ENCODE data around the gene POLR3F.
"Not testable (repeated sequence)": the region's sequence is repeated elsewhere in the genome, so short reads cannot be mapped to it uniquely, and the experiment has no call there.

The POLR3F gene

GRCh38 chr20:18513208-18513607 lies 46.0 kb downstream of the POLR3F start:
- Histone ChIP-seq H4K20me1 (ENCODE audit: insufficient read depth) (no peaks in the 10 kb centered on the region), H3K36me3 (ENCODE audit: insufficient read depth) (no peaks in the 10 kb centered on the region), H3K27me3 (ENCODE audit: insufficient read depth, low read depth) (no peaks in the 10 kb centered on the region), H3K27ac (no peak overlapping the region), H3K9ac (no peak overlapping the region), H2AFZ (ENCODE audit: low read depth) (no peak overlapping the region), H3K4me1 (ENCODE audit: low read depth, poor library complexity, severe bottlenecking) (peaks cover 6% of the 10 kb centered on the region), H3K4me3 (IDR thresholded peaks at IDR 0.05; ENCODE audit: insufficient read depth, low read depth, low read length) (no peak overlapping the region), H3K4me2 (no peak overlapping the region), H3K79me2 (ENCODE audit: insufficient read depth, low read depth) (peaks cover 6% of the 10 kb centered on the region; the same call in 1 of the 2 replicates)
- TF ChIP-seq CTCF (conservative IDR thresholded peaks at IDR 0.05; ENCODE audit: low read depth, low read length), result no peak

GRCh38 chr20:18514127-18514526 lies 46.9 kb downstream of the POLR3F start:
- Histone ChIP-seq H3K4me3 (IDR thresholded peaks at IDR 0.05; ENCODE audit: insufficient read depth, low read depth, low read length) (no peak overlapping the region), H3K27me3 (ENCODE audit: insufficient read depth, low read depth) (no peaks in the 10 kb centered on the region), H3K36me3 (ENCODE audit: insufficient read depth) (no peaks in the 10 kb centered on the region), H3K27ac (no peak overlapping the region), H3K79me2 (ENCODE audit: insufficient read depth, low read depth) (peaks cover 2% of the 10 kb centered on the region; the same call in 1 of the 2 replicates), H4K20me1 (ENCODE audit: insufficient read depth) (no peaks in the 10 kb centered on the region), H2AFZ (ENCODE audit: low read depth) (no peak overlapping the region), H3K9ac (no peak overlapping the region), H3K4me2 (no peak overlapping the region), H3K4me1 (ENCODE audit: low read depth, poor library complexity, severe bottlenecking) (peaks cover 6% of the 10 kb centered on the region)
- no peak for TF ChIP-seq CTCF (conservative IDR thresholded peaks at IDR 0.05; ENCODE audit: low read depth, low read length)

- Histone ChIP-seq H3K27me3 (ENCODE audit: insufficient read depth, low read depth) (no peaks in the 10 kb centered on the region), H4K20me1 (ENCODE audit: insufficient read depth) (no peaks in the 10 kb centered on the region), H3K4me1 (ENCODE audit: low read depth, poor library complexity, severe bottlenecking) (peaks cover 6% of the 10 kb centered on the region), H3K27ac (no peak overlapping the region), H2AFZ (ENCODE audit: low read depth) (no peak overlapping the region), H3K9ac (no peak overlapping the region), H3K36me3 (ENCODE audit: insufficient read depth) (no peaks in the 10 kb centered on the region), H3K4me2 (no peak overlapping the region), H3K79me2 (ENCODE audit: insufficient read depth, low read depth) (no peaks in the 10 kb centered on the region), H3K4me3 (IDR thresholded peaks at IDR 0.05; ENCODE audit: insufficient read depth, low read depth, low read length) (no peak overlapping the region)
- no peak for TF ChIP-seq CTCF (conservative IDR thresholded peaks at IDR 0.05; ENCODE audit: low read depth, low read length)
These were observed 48.8 kb downstream of the POLR3F start for GRCh38 chr20:18515973-18516372.

- not testable (repeated sequence) for H3K27me3 ChIP-seq (ENCODE audit: insufficient read depth, low read depth); H3K79me2 ChIP-seq (ENCODE audit: insufficient read depth, low read depth); H3K9ac ChIP-seq; H3K27ac ChIP-seq; H4K20me1 ChIP-seq (ENCODE audit: insufficient read depth); H3K4me2 ChIP-seq; H3K4me3 ChIP-seq (IDR thresholded peaks at IDR 0.05; ENCODE audit: insufficient read depth, low read depth, low read length); H3K36me3 ChIP-seq (ENCODE audit: insufficient read depth); H2AFZ ChIP-seq (ENCODE audit: low read depth); H3K4me1 ChIP-seq (ENCODE audit: low read depth, poor library complexity, severe bottlenecking)
These were observed 54.9 kb downstream of the POLR3F start for GRCh38 chr20:18522066-18522465.

GRCh38 chr20:18523066-18523465 lies 55.9 kb downstream of the POLR3F start:
- Histone ChIP-seq H3K27ac (no peak overlapping the region), H3K79me2 (ENCODE audit: insufficient read depth, low read depth) (no peaks in the 10 kb centered on the region), H3K9ac (no peak overlapping the region), H3K4me3 (IDR thresholded peaks at IDR 0.05; ENCODE audit: insufficient read depth, low read depth, low read length) (no peak overlapping the region), H3K36me3 (ENCODE audit: insufficient read depth) (no peaks in the 10 kb centered on the region), H3K4me1 (ENCODE audit: low read depth, poor library complexity, severe bottlenecking) (no peaks in the 10 kb centered on the region), H3K27me3 (ENCODE audit: insufficient read depth, low read depth) (no peaks in the 10 kb centered on the region), H2AFZ (ENCODE audit: low read depth) (no peak overlapping the region), H4K20me1 (ENCODE audit: insufficient read depth) (no peaks in the 10 kb centered on the region), H3K4me2 (no peak overlapping the region)
- TF ChIP-seq CTCF (conservative IDR thresholded peaks at IDR 0.05; ENCODE audit: low read depth, low read length), result no peak
